ENCODE measurements around the gene SELENOM. TPM values are rescaled to one million over a fixed set of nuclear protein-coding genes. Genes with fewer than 3 reads are reported as not detected.

Gene SELENOM, protein sequence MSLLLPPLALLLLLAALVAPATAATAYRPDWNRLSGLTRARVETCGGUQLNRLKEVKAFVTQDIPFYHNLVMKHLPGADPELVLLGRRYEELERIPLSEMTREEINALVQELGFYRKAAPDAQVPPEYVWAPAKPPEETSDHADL
- 1 to 10 TPM; 6.4 to 7.8 TPM for total RNA-seq

DNA sequence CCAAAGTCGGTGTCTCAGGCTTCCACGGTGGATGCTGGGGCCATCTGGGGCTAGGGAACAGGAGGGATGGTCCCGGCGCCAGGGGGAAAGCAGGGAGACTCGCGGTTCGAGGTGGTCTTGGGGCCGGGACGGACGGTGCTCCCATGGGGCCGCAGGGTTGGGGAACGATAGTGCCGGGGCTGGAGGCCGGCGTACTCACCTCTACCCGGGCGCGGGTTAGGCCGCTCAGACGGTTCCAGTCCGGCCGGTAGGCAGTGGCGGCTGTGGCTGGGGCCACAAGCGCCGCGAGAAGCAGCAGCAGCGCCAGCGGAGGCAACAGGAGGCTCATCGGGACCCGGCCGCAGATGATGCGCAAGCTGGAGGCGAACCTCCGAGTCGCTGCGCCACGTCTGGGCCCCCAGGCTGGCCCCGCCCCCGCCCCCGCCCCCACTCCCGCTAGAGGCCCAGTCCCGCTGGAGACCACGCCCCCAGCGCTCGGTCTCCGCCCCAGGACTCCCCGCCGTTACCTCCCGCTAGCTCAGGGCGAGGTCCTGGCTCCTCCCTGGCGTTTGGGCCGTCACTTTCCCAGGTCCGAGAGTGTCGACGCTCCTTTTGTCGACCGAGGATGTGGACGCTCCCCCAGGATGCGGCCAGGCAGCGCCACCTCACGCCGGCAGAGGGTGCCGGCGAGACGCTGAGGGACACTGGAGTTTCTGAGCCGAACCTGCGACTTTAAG, at the start of gene SELENOM:
TSS of gene SELENOM (minus strand) at position 391 of the 716 bp plus-strand sequence. CDS start at position 328, 63 bp downstream.
- H3K4me1 Mint-ChIP-seq, result peaks cover 15% of the 10 kb centered on the region
- H3K27ac Mint-ChIP-seq, result peak within 1 kb of the TSS; percentile 45
- H3K36me3 Mint-ChIP-seq, result no peaks in the 10 kb centered on the region
- peak; percentile 90 for DNase-seq
- peak within 1 kb of the TSS; percentile 84 for H3K4me3 Mint-ChIP-seq
- H3K9me3 Mint-ChIP-seq, result no peaks in the 10 kb centered on the region
- no peaks in the 10 kb centered on the region for H3K27me3 Mint-ChIP-seq

DNA sequence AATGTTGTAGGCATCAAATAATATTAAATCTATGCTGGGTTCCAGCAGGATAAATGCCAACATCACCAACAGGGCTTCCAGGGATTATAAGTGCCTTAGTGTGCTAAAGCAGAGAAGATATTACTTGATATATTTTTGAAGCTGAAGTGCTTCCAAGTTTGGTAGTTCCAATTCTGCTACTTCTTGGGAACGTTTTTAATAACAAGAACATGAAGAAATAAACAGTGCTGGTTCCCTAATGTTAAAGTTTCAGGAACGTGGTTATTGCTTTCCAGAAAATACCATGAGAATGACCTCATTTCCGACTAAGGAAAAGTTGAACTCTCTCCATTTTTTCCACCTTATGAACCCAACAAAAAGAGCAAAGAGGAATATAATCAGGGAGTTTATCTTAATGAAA, 48.1 kb upstream of the SELENOM start:
- H3K27ac Mint-ChIP-seq, result no peak overlapping the region
- H3K4me1 Mint-ChIP-seq, result peaks cover 6% of the 10 kb centered on the region
- H3K9me3 Mint-ChIP-seq, result peaks cover 5% of the 10 kb centered on the region
- H3K36me3 Mint-ChIP-seq, result peaks cover 7% of the 10 kb centered on the region
- no peak for DNase-seq
- no peak overlapping the region for H3K4me3 Mint-ChIP-seq
- H3K27me3 Mint-ChIP-seq, result no peaks in the 10 kb centered on the region

GRCh38 chr22:31154975-31155374, 47.6 kb upstream of the SELENOM start:
- Mint-ChIP-seq H3K27me3 (no peaks in the 10 kb centered on the region), H3K4me1 (peaks cover 5% of the 10 kb centered on the region), H3K9me3 (peaks cover 5% of the 10 kb centered on the region), H3K4me3 (no peak overlapping the region), H3K36me3 (peaks cover 6% of the 10 kb centered on the region), H3K27ac (no peak overlapping the region)
- no peak for DNase-seq

GRCh38 chr22:31153357-31153756, 46.0 kb upstream of the SELENOM start:
- no peaks in the 10 kb centered on the region for H3K9me3 Mint-ChIP-seq
- no peaks in the 10 kb centered on the region for H3K27me3 Mint-ChIP-seq
- H3K4me1 Mint-ChIP-seq, result no peaks in the 10 kb centered on the region
- no peak for DNase-seq
- no peak overlapping the region for H3K4me3 Mint-ChIP-seq
- no peak overlapping the region for H3K27ac Mint-ChIP-seq
- no peaks in the 10 kb centered on the region for H3K36me3 Mint-ChIP-seq

DNA sequence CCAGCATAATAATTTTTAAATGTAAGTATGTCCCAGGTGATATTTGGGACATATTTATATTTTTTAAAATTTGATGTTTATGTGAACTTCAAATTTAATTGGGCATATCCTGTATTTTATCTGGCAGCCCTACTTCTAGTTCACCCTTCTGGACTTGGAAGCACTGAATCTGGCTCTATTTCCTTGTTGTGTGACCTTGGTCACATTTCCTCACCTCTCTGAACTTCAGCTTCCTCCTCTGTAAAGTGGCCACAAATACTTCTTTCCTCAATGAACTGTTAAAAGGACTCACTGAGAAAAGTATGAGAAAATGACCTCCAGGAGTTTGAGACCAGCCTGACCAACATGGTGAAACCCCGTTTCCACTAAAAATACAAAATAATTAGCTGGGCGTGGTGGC, 44.5 kb upstream of the SELENOM start:
- no peaks in the 10 kb centered on the region for H3K36me3 Mint-ChIP-seq
- H3K4me1 Mint-ChIP-seq, result no peaks in the 10 kb centered on the region
- DNase-seq, result no peak
- no peak overlapping the region for H3K4me3 Mint-ChIP-seq
- no peaks in the 10 kb centered on the region for H3K27me3 Mint-ChIP-seq
- H3K9me3 Mint-ChIP-seq, result no peaks in the 10 kb centered on the region
- no peak overlapping the region for H3K27ac Mint-ChIP-seq

DNA sequence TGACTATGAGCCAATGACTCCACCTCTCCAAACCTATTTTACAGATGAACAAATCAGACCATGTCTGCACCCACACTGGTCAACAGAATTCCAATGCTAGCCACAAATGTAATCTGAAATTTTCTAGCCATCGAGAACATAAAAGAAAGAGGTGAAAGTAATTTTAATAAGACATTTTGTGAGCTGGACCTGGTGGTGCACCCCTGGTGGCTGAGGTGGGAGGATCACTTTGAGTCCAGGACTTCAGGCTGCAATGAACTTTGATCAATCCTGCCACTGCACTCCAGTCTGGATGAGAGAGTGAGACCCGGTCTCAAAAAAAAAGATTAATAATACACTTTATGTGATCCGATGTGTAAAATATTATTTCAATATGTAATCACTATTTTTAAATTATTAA, 43.2 kb upstream of the SELENOM start:
- Mint-ChIP-seq H3K36me3 (no peaks in the 10 kb centered on the region), H3K4me3 (no peak overlapping the region), H3K9me3 (peaks cover 2% of the 10 kb centered on the region), H3K4me1 (no peaks in the 10 kb centered on the region), H3K27me3 (no peaks in the 10 kb centered on the region), H3K27ac (no peak overlapping the region)
- DNase-seq, result no peak

GRCh38 chr22:31148953-31149627, 41.7 kb upstream of the SELENOM start:
- no peaks in the 10 kb centered on the region for H3K36me3 Mint-ChIP-seq
- H3K4me1 Mint-ChIP-seq, result peaks cover 5% of the 10 kb centered on the region
- no peak overlapping the region for H3K4me3 Mint-ChIP-seq
- H3K9me3 Mint-ChIP-seq, result peaks cover 12% of the 10 kb centered on the region
- H3K27me3 Mint-ChIP-seq, result no peaks in the 10 kb centered on the region
- DNase-seq, result peak; percentile 25
- no peak overlapping the region for H3K27ac Mint-ChIP-seq

DNA sequence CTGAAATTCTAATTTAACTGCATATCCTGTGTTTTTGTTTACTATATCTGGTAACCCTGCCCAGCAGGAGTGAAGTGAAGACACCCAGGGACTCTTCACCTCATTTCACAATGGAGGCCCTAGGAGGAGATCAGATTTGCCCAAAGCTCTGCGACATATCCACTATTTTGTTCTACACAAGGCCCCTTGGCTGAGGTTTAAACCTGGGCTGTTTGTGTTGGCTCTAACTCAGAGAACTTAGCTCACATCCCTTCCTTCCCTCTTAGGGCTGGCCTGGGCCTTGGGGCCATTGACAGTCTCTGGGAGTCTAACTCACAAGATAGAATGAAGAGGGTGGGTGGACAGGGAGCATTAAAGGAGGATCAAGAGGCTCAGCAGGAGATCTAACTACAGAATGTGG, 41.1 kb upstream of the SELENOM start:
- Mint-ChIP-seq H3K4me3 (no peak overlapping the region), H3K36me3 (no peaks in the 10 kb centered on the region), H3K9me3 (peaks cover 12% of the 10 kb centered on the region), H3K4me1 (peaks cover 10% of the 10 kb centered on the region), H3K27me3 (no peaks in the 10 kb centered on the region), H3K27ac (no peak overlapping the region)
- no peak for DNase-seq

DNA sequence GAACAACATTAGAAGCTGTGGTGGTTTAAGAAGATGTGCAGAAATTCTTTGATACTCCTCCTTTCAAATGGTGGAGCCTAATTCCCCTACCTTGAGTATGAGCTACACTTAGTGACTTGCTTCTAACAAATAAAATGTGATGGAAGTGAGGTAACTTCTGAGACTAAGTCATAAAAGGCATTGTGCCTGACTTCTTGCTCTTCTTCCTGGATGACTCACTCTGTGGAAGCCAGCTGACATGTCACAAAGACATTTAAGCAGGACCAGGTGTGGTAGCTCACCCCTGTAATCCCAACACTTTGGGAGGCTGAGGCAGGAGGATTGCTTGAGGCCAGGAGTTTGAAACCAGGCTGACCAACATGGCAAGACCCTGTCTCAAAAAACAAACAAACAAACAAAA, 36.9 kb upstream of the SELENOM start:
- no peak for DNase-seq
- Mint-ChIP-seq H3K27me3 (no peaks in the 10 kb centered on the region), H3K4me3 (no peak overlapping the region), H3K4me1 (peaks cover 10% of the 10 kb centered on the region), H3K27ac (no peak overlapping the region), H3K36me3 (no peaks in the 10 kb centered on the region), H3K9me3 (peaks cover 12% of the 10 kb centered on the region)

GRCh38 chr22:31143537-31143936, 36.2 kb upstream of the SELENOM start:
- H3K4me3 Mint-ChIP-seq, result no peak overlapping the region
- H3K9me3 Mint-ChIP-seq, result peaks cover 12% of the 10 kb centered on the region
- H3K36me3 Mint-ChIP-seq, result no peaks in the 10 kb centered on the region
- peaks cover 10% of the 10 kb centered on the region for H3K4me1 Mint-ChIP-seq
- no peak for DNase-seq
- no peaks in the 10 kb centered on the region for H3K27me3 Mint-ChIP-seq
- no peak overlapping the region for H3K27ac Mint-ChIP-seq

- Mint-ChIP-seq H3K27me3 (no peaks in the 10 kb centered on the region), H3K4me3 (no peak overlapping the region), H3K4me1 (peaks cover 10% of the 10 kb centered on the region), H3K27ac (no peak overlapping the region), H3K36me3 (no peaks in the 10 kb centered on the region), H3K9me3 (peaks cover 12% of the 10 kb centered on the region)
- DNase-seq, result no peak
Observed at GRCh38 chr22:31143038-31143437, 35.7 kb upstream of the SELENOM start.

- no peak for DNase-seq
- Mint-ChIP-seq H3K36me3 (no peaks in the 10 kb centered on the region), H3K27me3 (no peaks in the 10 kb centered on the region), H3K9me3 (peaks cover 12% of the 10 kb centered on the region), H3K4me1 (peaks cover 10% of the 10 kb centered on the region), H3K27ac (no peak overlapping the region), H3K4me3 (no peak overlapping the region)
Observed at GRCh38 chr22:31142285-31142684, 34.9 kb upstream of the SELENOM start.

DNA sequence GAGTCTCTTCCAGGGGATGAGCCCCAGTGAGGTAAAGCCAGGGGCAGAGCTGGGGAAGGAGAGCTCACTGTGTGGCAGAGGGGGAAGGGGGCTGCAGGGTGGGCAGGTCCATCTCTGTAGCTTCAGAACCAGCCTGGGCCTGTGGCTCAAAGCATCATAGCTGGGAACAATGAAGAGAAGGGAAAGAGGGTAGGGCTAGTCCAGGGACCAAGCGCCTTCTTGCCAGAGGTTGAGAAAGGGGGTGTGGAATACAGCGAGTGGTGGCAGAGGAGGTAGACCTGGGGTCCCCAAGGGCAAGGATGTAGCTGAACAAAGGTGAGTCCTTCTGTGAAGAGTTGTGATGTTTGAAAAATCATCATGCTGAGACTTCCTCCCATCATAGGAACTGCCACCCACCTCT, 34.2 kb upstream of the SELENOM start:
- DNase-seq, result no peak
- Mint-ChIP-seq H3K9me3 (peaks cover 11% of the 10 kb centered on the region), H3K27me3 (no peaks in the 10 kb centered on the region), H3K4me1 (peaks cover 10% of the 10 kb centered on the region), H3K4me3 (no peak overlapping the region), H3K36me3 (no peaks in the 10 kb centered on the region), H3K27ac (no peak overlapping the region)

- no peak overlapping the region for H3K27ac Mint-ChIP-seq
Observed at GRCh38 chr22:31140746-31141145, 33.4 kb upstream of the SELENOM start.

DNA sequence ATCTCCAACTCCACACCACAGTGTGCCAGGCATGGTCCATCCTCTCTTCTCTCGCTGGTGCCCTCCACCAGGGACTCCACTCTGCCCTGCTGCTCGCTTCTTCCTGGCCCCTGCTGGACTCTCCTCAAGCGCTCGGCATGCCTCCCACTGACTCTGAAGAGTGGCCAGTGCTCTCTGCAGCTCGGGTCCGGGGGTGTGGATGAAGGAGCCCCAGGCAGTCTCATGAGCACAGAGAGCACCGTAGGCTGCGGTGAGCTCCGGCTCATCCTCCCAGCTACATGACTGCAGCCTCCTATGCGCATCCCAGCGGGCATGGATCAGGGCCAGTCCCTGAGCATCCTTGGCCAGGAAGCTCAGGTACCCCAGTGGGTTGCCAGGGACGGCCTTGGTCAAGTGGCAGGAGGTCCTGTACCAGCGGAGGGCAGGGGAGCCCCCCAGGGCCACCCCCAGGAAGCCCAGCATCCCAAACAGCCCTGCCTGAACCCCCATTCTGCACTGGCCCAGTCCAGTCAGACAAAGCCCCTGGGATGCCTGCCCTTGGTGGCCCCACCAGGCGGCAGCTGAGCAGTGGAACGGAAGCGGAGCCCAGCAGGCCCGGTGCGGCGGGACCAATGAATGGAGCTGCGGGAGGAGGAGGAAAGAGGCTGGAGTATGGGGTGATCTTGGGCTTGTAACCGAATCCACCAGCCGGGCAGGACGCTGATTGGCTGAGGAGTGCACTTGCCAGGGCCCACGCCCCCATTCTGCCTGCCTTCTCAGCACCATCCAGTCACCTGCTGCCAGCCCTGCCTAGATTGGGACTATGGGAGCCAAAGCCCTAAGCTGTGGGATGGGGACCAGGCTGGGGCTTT, 32.7 kb upstream of the SELENOM start, which contains the start of gene PLA2G3:
TSS of gene PLA2G3 (minus strand) at position 643 of the 851 bp plus-strand sequence. CDS start at position 489, 154 bp downstream.
- DNase-seq, result no peak
- Mint-ChIP-seq H3K9me3 (peaks cover 8% of the 10 kb centered on the region), H3K4me3 (no peak within 1 kb of the TSS), H3K36me3 (no peaks in the 10 kb centered on the region), H3K27ac (no peak within 1 kb of the TSS), H3K4me1 (peaks cover 10% of the 10 kb centered on the region), H3K27me3 (no peaks in the 10 kb centered on the region)

More at GRCh38 chr22:31140746-31141145, 33.4 kb upstream of the SELENOM start:
- no peak overlapping the region for H3K4me3 Mint-ChIP-seq
- no peaks in the 10 kb centered on the region for H3K36me3 Mint-ChIP-seq
- H3K27me3 Mint-ChIP-seq, result no peaks in the 10 kb centered on the region
- H3K4me1 Mint-ChIP-seq, result peaks cover 10% of the 10 kb centered on the region
- peaks cover 10% of the 10 kb centered on the region for H3K9me3 Mint-ChIP-seq
- no peak for DNase-seq

Measured in activated naive CD8-positive, alpha-beta T cell treated with anti-CD3 and anti-CD28 coated beads for 36 hours (primary cell).